Medulla oblongata (tissue), 1 donor: Measurements from ENCODE around the gene ZNF846.
"Not testable (repeated sequence)": the region's sequence is repeated elsewhere in the genome, so short reads cannot be mapped to it uniquely, and the experiment has no call there.

ENCODE experiments used
- DNase-seq: peaks from one replicate; pipeline ENCODE4 v3.0.0-alpha.2; 2015; ENCODE audit errors: extremely low spot score

The ZNF846 gene

DNA sequence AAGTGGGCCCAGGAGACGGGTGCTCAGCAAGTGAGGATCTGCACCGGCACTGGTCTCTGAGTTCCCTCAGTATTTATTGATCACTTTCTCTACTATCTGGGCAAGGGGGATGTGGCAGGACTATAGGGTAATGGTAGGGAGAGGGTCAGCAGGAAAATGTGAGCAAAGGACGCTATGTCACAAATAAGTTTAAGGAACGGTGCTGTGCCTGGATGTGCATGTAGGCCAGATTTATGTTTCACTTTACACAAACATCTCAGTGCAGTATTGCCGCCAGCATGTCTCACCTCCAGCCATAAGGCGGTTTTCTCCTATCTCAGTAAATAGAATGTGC lies 15.6 kb upstream of the ZNF846 start:
- not testable (repeated sequence) for DNase-seq

DNA sequence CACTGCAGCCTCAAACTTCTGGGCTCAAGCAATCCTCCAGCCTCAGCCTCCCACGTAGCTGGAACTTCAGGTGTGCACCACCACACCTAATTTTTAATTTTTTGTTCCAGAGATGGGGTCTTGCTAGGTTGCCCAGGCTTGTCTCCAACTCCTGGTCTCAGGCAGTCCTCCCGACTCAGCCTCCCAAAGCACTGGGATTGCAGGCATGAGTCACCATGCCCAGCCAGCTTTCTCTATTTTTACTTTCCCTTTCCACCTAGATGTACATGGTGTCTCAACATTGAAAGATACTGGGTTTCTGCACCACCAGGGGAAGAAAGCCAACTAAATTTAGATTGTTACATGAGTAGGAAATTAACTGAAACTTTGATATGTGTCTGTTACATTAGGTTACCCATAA lies 13.8 kb upstream of the ZNF846 start:
- no peak for DNase-seq

DNA sequence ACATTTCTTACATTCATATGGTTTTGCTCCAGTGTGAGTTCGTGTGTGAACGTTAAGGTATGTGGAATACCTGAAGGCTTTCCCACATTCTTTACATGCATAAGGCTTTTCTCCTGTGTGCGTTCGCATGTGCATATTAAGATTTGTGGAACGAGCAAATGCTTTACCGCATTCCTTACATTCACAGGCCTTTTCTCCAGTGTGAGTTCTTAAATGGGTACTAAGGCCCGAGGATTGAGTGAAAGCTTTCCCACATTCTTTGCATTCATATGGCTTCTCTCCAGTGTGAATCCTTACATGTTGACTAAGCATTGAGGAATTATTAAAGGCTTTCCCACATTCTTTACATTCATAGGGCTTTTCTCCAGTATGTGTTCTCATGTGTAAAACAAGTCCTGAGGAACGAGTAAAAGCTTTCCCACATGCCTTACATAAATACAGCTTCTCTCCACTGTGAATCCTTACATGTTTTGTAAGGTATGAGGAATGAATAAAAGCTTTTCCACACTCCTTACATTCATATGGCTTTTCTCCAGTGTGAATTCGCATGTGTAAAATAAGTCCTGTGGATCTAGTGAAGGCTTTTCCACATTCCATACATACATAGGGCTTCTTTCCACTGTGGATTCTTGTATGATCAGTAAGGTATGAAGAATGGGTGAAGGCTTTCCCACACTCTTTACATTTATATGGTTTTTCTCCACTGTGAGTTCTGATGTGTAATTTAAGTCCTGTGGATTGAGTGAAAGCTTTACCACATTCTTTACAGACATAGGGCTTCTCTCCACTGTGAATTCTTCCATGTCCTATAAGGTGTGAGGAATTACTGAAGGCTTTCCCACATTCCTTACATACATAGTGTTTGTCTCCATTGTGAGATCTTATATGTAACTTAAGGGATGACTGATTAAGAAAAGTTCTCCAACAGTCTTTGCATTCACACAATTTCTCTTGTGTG lies 10.7 kb downstream of the ZNF846 start:
- DNase-seq = no peak

DNA sequence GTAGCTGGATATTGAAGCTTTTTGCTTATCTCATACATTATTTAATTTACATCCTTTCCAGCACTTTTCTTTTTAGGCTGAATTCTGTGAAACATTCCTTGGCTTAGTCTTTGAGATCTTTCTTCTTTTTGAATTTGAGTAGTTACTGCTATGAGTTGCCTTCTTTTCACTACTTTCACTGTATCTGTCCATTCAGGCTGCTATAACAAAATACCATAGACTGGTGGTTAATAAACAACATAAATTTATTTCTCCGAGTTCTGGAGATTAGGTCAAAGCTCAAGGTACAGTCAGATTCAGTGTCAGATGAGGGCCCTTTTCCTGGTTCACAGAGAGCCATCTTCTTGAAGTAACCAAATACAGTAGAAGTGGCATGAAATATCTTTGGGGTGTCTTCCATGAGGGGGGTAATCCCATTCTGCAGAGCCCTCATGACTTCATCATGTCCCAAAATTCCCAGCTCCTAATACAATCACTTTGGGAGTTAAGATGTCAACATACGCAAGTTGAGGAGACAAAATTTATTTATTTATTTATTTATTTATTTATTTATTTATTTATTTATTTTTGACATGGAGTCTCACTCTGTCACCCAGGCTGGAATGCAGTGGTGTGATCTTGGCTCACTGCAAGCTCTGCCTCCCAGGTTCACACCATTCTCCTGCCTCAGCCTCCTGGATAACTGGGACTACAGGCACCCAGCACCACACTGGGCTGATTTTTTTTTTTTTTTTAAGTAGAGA lies 15.7 kb downstream of the ZNF846 start:
- DNase-seq = no peak

DNA sequence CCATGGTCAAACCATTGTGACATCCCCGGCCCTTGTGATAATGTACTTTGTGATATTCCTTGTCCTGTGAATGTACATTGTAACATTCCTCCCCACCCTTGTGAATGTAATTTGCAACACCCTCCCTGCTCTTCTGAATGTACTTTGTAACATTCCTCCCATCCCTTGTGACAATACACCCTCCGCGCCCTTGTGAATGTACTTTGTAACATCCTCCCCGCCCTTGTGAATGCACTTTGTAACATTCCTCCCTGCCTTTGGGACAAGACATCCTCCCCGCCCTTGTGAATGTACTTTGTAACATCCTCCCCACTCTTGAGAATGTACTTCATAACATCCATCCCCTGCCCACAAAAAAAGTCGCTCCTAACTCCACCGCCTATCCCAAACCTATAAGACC lies 17.1 kb downstream of the ZNF846 start:
- DNase-seq = no peak

DNA sequence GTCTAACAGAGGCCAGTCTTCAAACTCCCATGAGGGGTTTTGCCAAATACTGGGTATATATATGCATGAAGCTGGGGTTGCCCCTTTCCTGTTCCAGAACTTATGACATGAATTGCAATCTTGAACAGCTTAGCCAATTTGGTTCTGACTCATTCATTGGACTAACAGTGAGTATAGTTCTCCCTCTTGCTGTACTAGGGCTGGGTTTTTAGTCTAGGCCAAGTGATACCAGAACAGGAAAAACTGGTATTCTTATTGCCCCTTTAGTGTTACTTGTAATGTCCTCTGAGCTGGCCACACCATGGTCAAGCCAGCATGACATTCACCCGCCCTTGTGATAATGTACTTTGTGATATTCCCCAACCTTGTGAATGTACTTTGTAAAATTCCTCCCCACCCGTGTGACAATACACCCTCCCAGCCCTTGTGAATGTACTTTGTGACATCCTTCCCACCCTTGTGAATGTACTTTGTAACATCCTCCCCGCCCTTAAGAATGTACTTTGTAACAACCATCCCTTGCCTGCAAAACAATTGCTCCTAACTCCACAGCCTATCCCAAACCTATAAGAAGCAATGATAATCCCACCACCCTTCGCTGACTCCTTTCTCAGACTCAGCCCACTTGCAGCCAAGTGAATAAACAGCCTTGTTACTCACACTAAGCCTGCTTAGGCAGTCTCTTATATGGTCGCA lies 26.9 kb downstream of the ZNF846 start:
- no peak for DNase-seq

DNA sequence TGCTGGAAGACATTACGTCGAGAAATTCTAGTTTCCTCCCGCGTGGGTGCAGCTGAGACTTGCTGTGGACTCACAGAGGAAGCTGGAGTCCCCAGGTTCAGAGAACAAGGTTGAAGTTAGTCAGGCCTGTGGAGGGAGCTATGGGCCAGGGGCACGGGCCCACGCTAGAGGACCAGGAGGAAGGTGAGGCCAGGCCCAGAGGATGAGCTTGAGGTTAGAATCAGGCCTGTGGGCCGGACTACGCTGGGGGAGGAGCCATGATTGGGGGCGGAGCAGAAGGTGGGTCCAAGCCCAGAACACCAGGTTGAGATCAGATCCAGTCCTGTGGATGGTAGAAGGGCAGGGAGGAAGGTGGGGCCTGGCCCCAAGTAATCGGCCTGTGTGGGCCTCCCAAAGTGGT lies 32.6 kb downstream of the ZNF846 start:
- no peak for DNase-seq

DNA sequence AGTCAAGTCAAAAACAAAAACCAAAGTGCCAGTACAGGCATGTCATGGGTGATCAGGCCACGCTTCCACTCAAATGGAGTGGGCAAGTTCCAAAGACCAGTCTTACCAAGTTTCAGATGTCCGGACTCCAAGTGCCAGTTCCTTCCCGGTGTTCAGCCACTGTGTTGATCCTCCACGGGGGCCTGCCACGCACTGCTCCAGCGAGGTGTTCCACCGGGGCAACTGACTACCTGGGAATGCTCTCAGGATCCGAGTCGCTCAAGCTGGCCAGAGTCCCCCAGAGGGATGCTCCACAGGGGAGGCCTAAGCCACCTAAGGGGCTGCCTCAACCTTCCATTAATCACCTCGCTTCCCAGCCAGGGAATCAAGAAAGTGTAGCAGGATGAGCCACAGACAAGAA lies 38.5 kb downstream of the ZNF846 start:
- not testable (repeated sequence) for DNase-seq

DNA sequence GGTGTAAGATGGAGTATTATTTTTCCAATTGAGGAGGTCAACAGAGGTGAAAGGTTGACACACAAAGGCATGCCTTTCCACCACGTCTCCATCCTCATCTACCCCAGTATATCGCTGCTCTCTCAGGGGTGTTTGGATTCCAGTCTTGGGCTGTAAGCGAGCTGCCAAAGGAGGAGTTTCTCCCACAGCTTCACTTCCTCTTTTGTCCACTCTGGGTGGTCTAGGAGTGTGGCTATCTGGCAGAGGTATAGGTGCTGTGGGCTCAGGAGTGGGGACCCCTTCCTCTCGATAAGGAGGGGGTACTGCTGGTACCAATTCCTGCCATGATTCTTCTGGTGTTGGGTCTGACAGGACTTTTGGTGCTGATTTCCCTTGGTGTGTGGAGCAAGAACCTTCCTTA lies 39.4 kb downstream of the ZNF846 start:
- no peak for DNase-seq

DNA sequence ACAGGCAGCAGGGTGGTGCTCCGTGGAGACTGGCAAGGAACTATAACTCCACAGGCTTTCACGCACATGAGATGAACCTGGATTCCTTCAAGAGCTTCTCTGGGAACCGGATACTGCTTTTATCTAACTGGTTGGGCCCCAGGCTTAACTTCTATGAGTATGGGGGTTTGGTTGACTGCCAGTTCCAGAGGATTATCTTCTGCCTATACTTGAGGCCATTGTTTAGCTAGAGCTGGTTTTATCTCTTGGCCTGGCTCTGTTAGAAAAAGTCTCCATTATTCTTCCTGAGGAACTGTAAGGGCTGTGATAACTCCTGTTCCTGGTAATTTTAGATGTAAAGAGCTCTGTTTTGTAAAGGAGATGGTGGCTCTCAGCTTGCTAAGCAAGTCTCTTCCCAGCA lies 40.9 kb downstream of the ZNF846 start:
- DNase-seq = no peak

DNA sequence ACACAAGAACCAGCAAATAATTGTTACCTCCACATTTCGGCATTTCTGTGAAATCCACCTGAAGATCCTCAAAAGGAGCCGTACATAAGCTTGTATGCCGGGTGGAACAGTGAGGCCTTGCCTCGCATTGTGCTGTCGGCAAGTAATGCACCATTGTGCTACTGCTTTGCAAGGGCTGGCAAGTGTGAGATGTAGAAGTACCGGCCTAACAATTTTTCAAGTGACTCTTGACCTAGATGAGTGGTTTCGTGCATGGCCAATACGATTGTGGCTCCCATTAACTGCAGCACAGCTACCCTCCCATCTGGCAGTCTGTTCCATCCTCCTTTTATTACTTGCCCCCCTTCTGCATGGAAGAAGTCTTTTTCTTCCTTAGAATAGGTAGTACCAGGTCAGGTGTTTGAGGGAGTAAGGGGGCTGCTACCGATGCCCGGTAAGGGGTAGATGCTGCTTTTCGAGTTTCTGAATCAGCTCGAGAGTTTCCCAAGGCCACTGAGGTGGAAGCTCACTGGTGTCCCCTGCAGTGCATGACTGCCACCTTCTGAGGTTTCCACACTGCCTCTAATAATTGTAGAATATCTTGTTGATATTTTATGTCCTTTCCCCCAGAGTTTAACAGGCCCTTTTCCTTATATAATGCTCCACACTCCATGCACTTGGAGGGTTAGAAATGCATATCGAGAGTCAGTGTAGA lies 42.9 kb downstream of the ZNF846 start:
- DNase-seq = not testable (repeated sequence)

DNA sequence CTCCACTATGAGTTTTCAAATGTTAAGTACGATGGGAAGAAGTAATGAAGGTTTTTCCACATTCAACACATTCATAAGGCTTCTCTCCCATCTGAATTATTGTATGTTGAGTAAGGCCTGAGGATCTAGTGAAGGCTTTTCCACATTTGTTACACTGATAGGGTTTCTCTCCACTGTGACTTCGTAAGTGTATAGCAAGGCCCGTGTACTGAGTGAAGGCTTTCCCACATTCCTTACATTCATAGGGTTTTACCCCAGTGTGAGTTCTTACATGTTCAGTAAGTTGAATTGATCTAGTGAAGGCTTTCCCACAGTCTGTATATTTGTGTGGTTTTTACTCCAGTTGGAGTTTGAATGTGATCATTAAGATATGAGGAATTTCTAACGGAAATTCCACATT lies 44.4 kb downstream of the ZNF846 start:
- DNase-seq = no peak

DNA sequence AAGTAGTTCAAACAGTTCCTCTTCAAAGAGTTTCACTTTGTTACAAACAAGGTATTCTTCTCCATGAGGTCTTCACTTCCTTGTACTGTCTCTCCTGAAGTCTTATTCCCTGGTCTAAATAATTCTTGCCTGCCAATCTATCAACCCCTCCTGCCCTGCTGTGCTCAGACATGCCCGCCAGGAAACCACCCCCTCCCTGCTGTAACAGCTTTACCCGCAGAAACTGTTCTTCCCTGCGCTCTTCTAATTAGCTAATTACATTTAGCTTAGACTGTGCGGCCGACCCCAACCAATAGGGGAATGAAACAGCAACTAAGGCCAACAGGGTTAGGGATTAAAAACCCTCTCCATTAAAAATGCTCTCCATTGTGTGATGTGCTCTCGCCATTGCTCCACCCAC lies 46.7 kb downstream of the ZNF846 start:
- DNase-seq = peak; percentile 28

DNA sequence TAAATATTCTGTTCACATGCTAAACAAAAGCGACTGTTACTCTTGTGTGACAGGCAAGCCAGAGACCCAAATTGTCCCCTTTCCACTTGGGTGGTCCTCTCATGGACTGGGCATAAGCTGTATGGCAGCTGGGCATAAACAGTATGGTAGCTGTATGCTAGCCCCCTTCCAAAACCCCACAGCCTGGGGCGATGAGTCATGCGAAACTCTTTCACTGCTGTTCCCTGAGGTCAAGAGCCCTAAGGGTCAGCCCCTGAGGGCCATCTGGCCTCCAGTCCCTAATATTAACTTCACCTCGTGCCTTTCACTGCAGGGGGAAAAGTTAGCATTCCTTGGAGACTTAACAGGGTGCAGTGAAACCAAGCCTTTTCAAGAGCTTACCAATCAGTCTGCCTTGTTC lies 48.0 kb downstream of the ZNF846 start:
- no peak for DNase-seq

DNA sequence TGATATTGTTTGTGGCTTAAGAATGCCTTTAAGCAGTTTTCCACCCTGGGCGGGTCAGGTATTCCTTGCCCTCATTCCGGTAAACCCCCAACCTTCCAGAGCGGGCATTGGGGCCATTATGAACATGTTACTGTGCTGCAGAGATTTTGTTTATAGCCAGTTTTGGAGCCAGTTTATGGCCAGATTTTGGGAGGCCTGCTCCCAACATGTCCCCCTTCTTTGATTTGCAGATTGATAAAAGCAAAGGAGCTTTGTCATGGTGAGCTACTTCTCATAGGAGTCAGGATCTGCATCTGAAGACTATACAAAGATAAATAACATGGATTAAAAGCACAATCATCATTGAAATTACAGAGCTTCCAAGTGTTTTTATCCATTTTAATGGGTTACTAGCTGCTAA lies 56.7 kb downstream of the ZNF846 start:
- DNase-seq = no peak

DNA sequence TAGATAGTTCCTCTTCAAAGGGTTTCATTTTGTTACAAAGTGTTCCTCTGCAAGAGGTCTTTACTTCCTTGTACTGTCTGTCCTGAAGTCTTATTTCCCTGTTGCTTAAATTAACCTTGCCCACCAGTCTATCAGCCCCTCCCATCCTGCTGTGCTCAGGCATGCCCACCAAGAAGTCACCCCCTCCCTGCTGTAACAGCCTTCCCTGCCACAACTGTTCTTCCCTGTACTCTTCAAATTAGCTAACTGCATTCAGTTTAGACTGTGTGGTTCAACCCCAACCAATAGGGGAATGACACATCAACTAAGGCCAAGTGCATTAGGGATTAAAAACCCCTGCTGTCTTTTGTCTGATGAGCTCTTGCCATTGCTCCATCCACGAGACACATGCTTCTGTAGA lies 59.2 kb downstream of the ZNF846 start:
- DNase-seq = peak; percentile 69

DNA sequence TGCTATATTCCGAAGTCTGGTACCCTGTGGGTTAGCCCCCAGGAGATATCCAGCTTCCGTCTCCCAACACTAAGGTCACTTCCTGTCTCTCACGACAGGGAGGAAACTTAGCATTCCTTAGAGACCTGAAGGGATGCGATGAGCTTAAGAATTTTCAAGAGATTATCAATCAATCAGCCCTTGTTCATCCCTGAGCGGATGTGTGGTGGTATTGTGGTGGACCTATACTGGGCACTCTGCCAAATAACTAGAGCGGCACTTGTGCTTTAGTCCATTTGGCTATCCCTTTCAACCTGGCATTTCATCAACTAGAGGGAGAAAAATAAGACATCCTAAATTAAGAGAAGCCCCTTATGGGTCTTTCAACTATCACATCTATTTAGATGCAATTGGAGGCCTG lies 62.7 kb downstream of the ZNF846 start:
- no peak for DNase-seq

DNA sequence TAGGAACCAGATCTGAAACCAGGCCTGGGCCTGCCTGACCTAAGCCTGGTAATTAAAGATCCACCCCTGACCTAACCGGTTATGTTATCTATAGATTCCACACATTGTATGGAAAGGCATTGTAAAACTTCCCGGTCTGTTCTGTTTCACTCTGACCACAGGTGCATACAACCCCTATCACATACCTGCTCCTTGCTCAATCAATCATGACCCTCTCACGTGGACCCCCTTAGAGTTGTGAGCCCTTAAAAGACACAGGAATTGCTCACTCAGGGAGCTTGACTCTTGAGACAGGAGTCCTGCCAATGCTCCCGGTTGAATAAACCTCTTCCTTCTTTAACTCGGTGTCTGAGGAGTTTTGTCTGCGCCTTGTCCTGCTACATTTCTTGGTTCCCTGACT lies 66.4 kb downstream of the ZNF846 start:
- DNase-seq = no peak
